Measurements from ENCODE around the gene HMCES. TPM values are rescaled to one million over a fixed set of nuclear protein-coding genes. Genes with fewer than 3 reads are reported as not detected.

Gene HMCES
- total and polyA plus RNA-seq, 2 of the 13 experiments (the other 11 are each of a cell fraction or from before 2014, with no cell fraction given) = 16.1 to 37.5 TPM

- TF ChIP-seq RXRB (CRISPR knock-in tag; IDR thresholded peaks at IDR 0.05; ENCODE audit: borderline replicate concordance) (0 out of 2 replicates have a peak, but pooled peaks have one; percentile 19), MAX (IDR thresholded peaks at IDR 0.05) (peak; percentile 41; the same call in 1 of the 2 replicates), ELF3 (CRISPR knock-in tag; IDR thresholded peaks at IDR 0.05) (peak; percentile 39; the same call in 1 of the 2 replicates), ZNF10 (CRISPR knock-in tag; IDR thresholded peaks at IDR 0.05; ENCODE audit: borderline replicate concordance, low read depth) (no peak), GLMP (CRISPR knock-in tag; IDR thresholded peaks at IDR 0.05; ENCODE audit: borderline replicate concordance) (no peak), ZNF644 (CRISPR knock-in tag; IDR thresholded peaks at IDR 0.05; ENCODE audit: low read depth) (no peak), KMT2B (CRISPR knock-in tag; IDR thresholded peaks at IDR 0.05) (no peak), GATAD2A (CRISPR knock-in tag; IDR thresholded peaks at IDR 0.05) (0 out of 2 replicates have a peak, but pooled peaks have one; percentile 23), ZNF570 (CRISPR knock-in tag; IDR thresholded peaks at IDR 0.05; ENCODE audit: borderline replicate concordance) (no peak), MEIS1 (CRISPR knock-in tag; IDR thresholded peaks at IDR 0.05; ENCODE audit: borderline replicate concordance) (no peak), NPAS2 (CRISPR knock-in tag; IDR thresholded peaks at IDR 0.05; ENCODE audit: borderline replicate concordance) (no peak), ZBTB10 (CRISPR knock-in tag; IDR thresholded peaks at IDR 0.05; ENCODE audit: borderline replicate concordance) (no peak), ZFP36 (IDR thresholded peaks at IDR 0.05; ENCODE audit: borderline replicate concordance, low read depth, low read length, partially characterized antibody) (no peak), ZUFSP (CRISPR knock-in tag; IDR thresholded peaks at IDR 0.05; ENCODE audit: borderline replicate concordance) (no peak), ZNF567 (CRISPR knock-in tag; IDR thresholded peaks at IDR 0.05; ENCODE audit: borderline replicate concordance) (no peak), HIC2 (CRISPR knock-in tag; IDR thresholded peaks at IDR 0.05; ENCODE audit: low read depth) (peak; percentile 32; the same call in 1 of the 2 replicates), ZBTB7B (CRISPR knock-in tag; IDR thresholded peaks at IDR 0.05) (0 out of 2 replicates have a peak, but pooled peaks have one; percentile 23), AKAP8 (CRISPR knock-in tag; IDR thresholded peaks at IDR 0.05) (no peak), RFXANK (CRISPR knock-in tag; IDR thresholded peaks at IDR 0.05) (no peak), ZNF335 (CRISPR knock-in tag; IDR thresholded peaks at IDR 0.05) (no peak), KAT8 (CRISPR knock-in tag; IDR thresholded peaks at IDR 0.05) (0 out of 2 replicates have a peak, but pooled peaks have one; percentile 29), LCORL (IDR thresholded peaks at IDR 0.05) (no peak), LCORL (CRISPR knock-in tag; IDR thresholded peaks at IDR 0.05) (peak; percentile 25; the same call in 1 of the 2 replicates)
Observed at GRCh38 chr3:129341331-129342141, 62.9 kb downstream of the HMCES start (continued).
